ENCODE data around the gene AMPH. TPM values are rescaled to one million over a fixed set of nuclear protein-coding genes. Genes with fewer than 3 reads are reported as not detected.

Gene AMPH
- total and polyA plus RNA-seq, 9 of the 15 experiments (the other 6 are each of a cell fraction or from before 2014, with no cell fraction given), result 0.03 to 0.35 TPM; not detected in 7

DNA sequence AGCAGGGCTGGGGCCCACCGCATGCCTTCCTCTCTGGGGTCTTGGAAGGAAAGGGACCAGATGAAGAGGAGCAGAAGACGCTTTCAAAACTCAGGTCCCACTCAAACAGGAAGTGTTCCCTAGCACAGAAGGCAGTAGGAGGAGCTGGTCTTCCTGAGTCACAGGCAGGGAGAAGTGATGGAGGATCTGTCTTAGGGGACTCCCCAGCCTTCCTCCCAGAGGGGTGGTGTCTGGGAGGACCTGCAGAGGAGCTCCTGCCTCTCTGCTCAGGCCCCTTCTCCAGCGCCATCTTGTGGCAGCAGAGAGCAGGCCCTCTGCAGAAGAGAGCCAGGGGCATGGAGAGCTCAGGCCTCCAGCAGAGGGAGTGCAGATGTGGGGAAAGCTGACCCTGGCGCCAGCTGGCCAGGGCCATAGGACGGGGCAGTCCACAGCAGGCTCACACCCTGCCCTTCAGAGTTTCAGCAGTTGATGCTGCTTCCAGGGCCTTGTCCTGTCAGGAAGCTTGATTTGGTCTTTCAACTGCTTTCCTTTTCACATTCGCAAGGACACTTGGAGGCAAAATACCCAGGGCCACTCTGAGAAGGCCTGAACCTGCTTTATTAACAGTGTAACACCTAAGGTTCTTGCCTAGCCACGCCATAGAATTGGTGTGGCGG is 295.6 kb downstream of the AMPH start (continued):
- TF ChIP-seq FOXM1 (IDR thresholded peaks at IDR 0.05; ENCODE audit: low read depth) (no peak), FOXM1 (CRISPR knock-in tag; IDR thresholded peaks at IDR 0.05; ENCODE audit: low read depth) (peak; percentile 47; the same call in 1 of the 2 replicates), HDAC8 (tag; IDR thresholded peaks at IDR 0.05) (0 out of 2 replicates have a peak, but pooled peaks have one; percentile 16), GABPA (tag; conservative IDR thresholded peaks at IDR 0.05; ENCODE audit: low read depth) (peak; percentile 55; the same call in 1 of the 2 replicates), CLOCK (CRISPR knock-in tag; IDR thresholded peaks at IDR 0.05; ENCODE audit: borderline replicate concordance) (no peak), TCF7 (IDR thresholded peaks at IDR 0.05; ENCODE audit: borderline replicate concordance) (0 out of 2 replicates have a peak, but pooled peaks have one; percentile 56), ARID1B (IDR thresholded peaks at IDR 0.05) (peak; percentile 51; the same call in 1 of the 2 replicates), CCAR2 (IDR thresholded peaks at IDR 0.05; ENCODE audit: low read depth, low read length) (0 out of 2 replicates have a peak, but pooled peaks have one; percentile 54), ZNF143 (CRISPR knock-in tag; IDR thresholded peaks at IDR 0.05) (no peak), ZNF766 (CRISPR knock-in tag; conservative IDR thresholded peaks at IDR 0.05) (no peak), RBM14 (IDR thresholded peaks at IDR 0.05; ENCODE audit: borderline replicate concordance, insufficient read depth, low read depth, low read length) (no peak), MYNN (IDR thresholded peaks at IDR 0.05) (peak; percentile 88), MYNN (CRISPR knock-in tag; IDR thresholded peaks at IDR 0.05) (no peak), RAD21 (CRISPR knock-in tag; conservative IDR thresholded peaks at IDR 0.05 in 1 of 2, IDR thresholded peaks at IDR 0.05 in 1 of 2) (peak; percentile 92 to 93), ZNF24 (IDR thresholded peaks at IDR 0.05) (peak; percentile 81), C11orf30 (IDR thresholded peaks at IDR 0.05; ENCODE audit: low read depth) (no peak), TEAD1 (CRISPR knock-in tag; IDR thresholded peaks at IDR 0.05) (peak; percentile 32 to 74; a peak in 2 of 4 replicates), E2F3 (CRISPR knock-in tag; IDR thresholded peaks at IDR 0.05) (no peak)
- TF ChIP-seq, protein P1, sequence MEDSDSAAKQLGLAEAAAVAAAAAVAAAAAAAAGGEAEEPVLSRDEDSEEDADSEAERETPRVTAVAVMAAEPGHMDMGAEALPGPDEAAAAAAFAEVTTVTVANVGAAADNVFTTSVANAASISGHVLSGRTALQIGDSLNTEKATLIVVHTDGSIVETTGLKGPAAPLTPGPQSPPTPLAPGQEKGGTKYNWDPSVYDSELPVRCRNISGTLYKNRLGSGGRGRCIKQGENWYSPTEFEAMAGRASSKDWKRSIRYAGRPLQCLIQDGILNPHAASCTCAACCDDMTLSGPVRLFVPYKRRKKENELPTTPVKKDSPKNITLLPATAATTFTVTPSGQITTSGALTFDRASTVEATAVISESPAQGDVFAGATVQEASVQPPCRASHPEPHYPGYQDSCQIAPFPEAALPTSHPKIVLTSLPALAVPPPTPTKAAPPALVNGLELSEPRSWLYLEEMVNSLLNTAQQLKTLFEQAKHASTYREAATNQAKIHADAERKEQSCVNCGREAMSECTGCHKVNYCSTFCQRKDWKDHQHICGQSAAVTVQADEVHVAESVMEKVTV (CRISPR knock-in tag; IDR thresholded peaks at IDR 0.05), result peak; percentile 81

Data from K562 (cell line).